ENCODE results near the gene KRTAP4-5. TPM values are rescaled to one million over a fixed set of nuclear protein-coding genes. Genes with fewer than 3 reads are reported as not detected.

Gene KRTAP4-5
- total and polyA plus RNA-seq, 2 of the 13 experiments (the other 11 are each of a cell fraction or from before 2014, with no cell fraction given) = not detected

DNA sequence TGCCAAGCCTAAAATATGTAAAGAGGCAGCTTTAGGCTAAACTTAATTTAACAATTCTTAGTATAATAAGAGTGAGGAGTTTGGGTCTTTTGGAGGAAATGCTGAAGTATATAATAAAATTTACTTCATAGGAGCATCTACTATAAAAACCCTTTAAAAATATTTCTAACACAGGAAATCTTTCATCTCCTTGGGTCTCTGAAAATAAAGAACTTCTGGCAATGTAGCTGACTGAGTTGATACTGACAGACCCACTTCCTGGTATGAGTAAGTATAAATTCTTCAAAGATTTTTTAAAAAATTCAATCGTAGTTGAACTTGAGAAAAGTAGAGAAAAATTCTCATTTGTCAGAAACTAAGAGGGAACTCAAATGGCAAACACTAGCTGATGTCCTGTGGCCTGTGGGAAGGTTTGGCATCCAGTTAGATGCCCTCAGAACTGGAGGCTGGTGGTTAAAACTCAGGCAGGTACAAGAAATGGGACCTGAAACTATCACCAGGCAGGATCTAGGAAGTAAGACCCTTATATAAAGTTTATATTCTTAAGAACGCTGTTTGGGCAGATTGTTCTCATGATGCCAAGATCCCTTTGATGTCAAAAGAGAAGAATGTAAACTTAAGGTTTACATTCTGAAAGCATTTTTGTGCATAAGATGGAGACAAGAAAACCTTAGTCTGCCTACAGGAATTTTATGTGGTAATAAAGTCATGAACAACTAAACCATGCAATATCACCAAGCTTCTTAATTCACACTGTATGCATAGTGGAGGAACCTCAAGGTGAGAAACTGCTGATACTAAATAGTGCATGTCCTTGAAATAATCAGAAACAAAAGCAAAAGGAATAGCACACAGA, 15.5 kb downstream of the KRTAP4-5 start:
- FAIRE-seq (no peak), ATAC-seq (no peak), DNase-seq (ENCODE audit: low spot score) (no peak)
- no peaks in the 10 kb centered on the region for H4K20me1 ChIP-seq (ENCODE audit: insufficient read depth, low read length)
- no TSS peak for BruUV-seq (replicated peaks)
- ChIA-PET CTCF (ENCODE audit: low intra/inter-chr PET ratio, low total read pairs) (no interaction called here), POLR2A (no interaction called here)
- in situ Hi-C loops (cut with HindIII; ENCODE audit: extremely low pct_ligation_motif_present, low pct_unique_long_range_greater_than_20kb) = no loop called here
- no peak overlapping the region for H2AFZ ChIP-seq (ENCODE audit: low read length)
- no peaks in the 10 kb centered on the region for H3K36me3 ChIP-seq (replicated peaks in 1 of 2; ENCODE audit: control insufficient read depth in 1 of 2, insufficient read depth in 2 of 2, low read length in 2 of 2)
- H3K4me3 ChIP-seq (replicated peaks in 1 of 3; ENCODE audit: insufficient read depth in 1 of 3, low read depth in 2 of 3, low read length in 3 of 3) = no peak overlapping the region
- TF ChIP-seq ZNF546 (CRISPR knock-in tag; conservative IDR thresholded peaks at IDR 0.05) (no peak), CBX1 (IDR thresholded peaks at IDR 0.05; ENCODE audit: low read depth) (no peak), EED (CRISPR knock-in tag; IDR thresholded peaks at IDR 0.05) (no peak), MEF2D (CRISPR knock-in tag; IDR thresholded peaks at IDR 0.05) (no peak), NONO (IDR thresholded peaks at IDR 0.05) (no peak), NONO (CRISPR knock-in tag; conservative IDR thresholded peaks at IDR 0.05) (no peak), GABPA (IDR thresholded peaks at IDR 0.05; ENCODE audit: low read depth, low read length) (no peak), GABPA (CRISPR knock-in tag; IDR thresholded peaks at IDR 0.05; ENCODE audit: low read depth) (no peak), ZNF747 (CRISPR knock-in tag; IDR thresholded peaks at IDR 0.05; ENCODE audit: borderline replicate concordance) (no peak), KLF6 (CRISPR knock-in tag; IDR thresholded peaks at IDR 0.05) (no peak), KMT2B (CRISPR knock-in tag; IDR thresholded peaks at IDR 0.05) (no peak), ZNF235 (CRISPR knock-in tag; IDR thresholded peaks at IDR 0.05; ENCODE audit: borderline replicate concordance) (no peak), STAG1 (CRISPR knock-in tag; IDR thresholded peaks at IDR 0.05) (no peak)
- H3K9ac ChIP-seq (ENCODE audit: insufficient read depth, low read depth, low read length) = no peak overlapping the region
- H3K4me1 ChIP-seq (ENCODE audit: insufficient read depth, low read length) = no peaks in the 10 kb centered on the region
- H3K9me3 ChIP-seq (ENCODE audit: low read length) = no peaks in the 10 kb centered on the region
- WGBS (ENCODE audit: low lambda C conversion rate) = 43% methylated on average over 2 of the region's 2 CpGs
- 0 out of 5 replicates have a peak, but pooled peaks cover 0 to 3% of the 10 kb centered on the region in 2 experiments for H3K27me3 ChIP-seq (ENCODE audit: control insufficient read depth in 1 of 2, insufficient read depth in 2 of 2, low read length in 2 of 2)
- H3K27ac ChIP-seq (ENCODE audit: extremely low read length, insufficient read depth, low read length) = no peak overlapping the region
- H3K4me2 ChIP-seq (ENCODE audit: low read depth, low read length) = no peak overlapping the region
- intact Hi-C loops (cut with micrococcal nuclease; ENCODE audit: unreplicated experiment) = no loop called here
- H3K79me2 ChIP-seq (ENCODE audit: insufficient read depth, low read length) = no peaks in the 10 kb centered on the region

All from HepG2 (cell line).